ENCODE data around the gene DCP1A.

The DCP1A gene

DNA sequence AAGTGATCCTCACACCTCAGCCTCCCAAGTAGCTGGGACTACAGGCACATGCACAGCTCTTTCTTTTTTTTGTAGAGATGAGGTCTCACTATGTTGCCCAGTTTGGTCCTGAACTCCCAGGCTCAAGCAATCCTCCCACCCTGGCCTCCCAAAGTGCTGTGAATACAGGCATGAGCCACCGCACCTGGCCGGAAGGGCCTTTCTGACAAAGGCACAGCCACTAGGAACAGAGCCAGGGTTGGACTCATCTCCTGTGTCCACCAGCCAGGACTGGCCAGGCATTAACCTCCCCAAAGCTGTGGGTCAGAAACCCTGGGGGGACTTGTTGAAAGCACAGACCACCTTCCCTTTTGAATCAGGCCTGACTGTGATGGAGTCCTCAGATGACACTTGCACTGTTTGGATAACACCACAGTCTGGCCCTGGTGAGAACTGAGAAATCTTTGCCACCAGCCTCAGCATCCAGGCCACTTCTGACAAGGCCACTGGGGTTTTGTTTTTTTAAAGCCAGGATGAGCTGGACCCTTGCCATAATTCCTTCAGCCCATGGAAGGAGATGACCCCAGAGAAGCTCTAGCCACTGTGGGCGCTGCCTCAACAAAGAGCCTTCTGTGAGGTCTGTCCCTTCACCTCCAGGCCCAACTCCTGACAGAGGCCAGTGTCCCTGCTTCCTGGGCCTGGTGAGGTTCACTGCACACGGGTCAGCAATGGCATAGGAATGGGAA is 96.3 kb downstream of the DCP1A start:
- in situ Hi-C loops (cut with HindIII; ENCODE audit: low sequenced_read_pairs): no loop called here

DNA sequence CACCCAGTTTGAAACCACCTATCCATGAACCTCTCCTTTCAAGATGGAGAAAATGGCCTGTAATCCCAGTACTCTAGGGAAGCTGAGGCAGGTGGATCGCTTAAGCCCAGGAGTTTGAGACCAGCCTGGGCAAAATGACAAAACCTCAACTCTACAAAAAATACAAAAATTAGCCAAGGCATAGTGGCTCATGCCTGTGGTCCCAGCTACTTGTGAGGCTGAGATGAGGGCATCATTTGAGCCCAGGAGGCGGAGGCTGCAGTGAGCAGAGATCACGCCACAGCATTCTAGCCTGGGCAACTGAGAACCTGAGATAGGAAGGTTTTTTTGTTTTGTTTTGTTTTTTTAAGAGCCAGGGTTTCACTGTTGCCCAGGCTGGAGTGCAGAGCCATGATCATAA is 96.9 kb downstream of the DCP1A start:
- in situ Hi-C loops (cut with HindIII; ENCODE audit: low sequenced_read_pairs): no loop called here

GRCh38 chr3:53248161-53248560 is 99.2 kb downstream of the DCP1A start:
- in situ Hi-C loops (cut with HindIII; ENCODE audit: low sequenced_read_pairs): no loop called here

DNA sequence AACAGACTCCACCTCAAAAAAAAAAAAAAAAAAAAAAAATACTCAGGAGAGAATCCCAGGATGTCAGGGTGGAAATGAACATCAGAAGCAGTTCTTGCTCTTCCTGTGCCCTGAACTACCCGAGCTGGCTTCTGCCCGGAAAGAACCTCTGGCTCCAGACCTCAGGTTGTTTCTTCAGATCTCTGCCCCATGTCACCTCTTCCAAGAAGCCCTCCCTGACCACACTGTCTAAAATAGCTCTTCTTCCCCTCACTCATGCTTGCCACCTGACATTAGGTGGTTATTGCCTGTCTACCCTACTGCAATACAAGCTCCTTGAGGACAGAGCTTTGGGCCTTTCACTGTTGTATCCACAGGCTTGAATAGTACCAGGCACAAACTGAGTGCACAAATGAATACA is 99.7 kb downstream of the DCP1A start:
- in situ Hi-C loops (cut with HindIII; ENCODE audit: low sequenced_read_pairs): no loop called here

GRCh38 chr3:53244271-53244670 is 103.1 kb downstream of the DCP1A start:
- in situ Hi-C loops (cut with HindIII; ENCODE audit: low sequenced_read_pairs): loop anchor here (5.0 kb wide), 2 partner anchors 43 to 57 kb away; no protein-coding TSS in a partner anchor

- in situ Hi-C loops (cut with HindIII; ENCODE audit: low sequenced_read_pairs): loop anchor here (5.0 kb wide), 2 partner anchors 44 to 56 kb away; no protein-coding TSS in a partner anchor
These were observed 103.6 kb downstream of the DCP1A start for GRCh38 chr3:53243785-53244184.

DNA sequence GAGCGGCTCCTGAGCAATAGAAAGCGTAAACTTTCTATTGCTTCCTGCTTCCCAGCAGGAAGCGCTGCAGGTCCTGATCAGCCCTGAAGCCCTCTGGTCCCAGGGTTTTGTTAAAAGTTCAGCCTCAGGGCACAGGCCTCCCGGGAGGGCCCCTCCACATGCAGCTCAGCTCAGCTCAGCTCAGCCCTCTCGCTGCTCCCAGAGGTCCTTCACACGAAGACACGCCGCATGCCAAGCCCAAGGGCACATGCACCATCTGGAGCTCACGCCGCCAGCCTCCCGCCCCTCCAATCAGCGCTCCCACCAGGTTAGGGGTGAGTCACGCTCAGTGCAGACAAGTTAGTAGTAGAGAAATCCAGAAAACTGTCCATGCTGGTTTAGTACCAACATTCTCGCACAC is 104.2 kb downstream of the DCP1A start:
- in situ Hi-C loops (cut with HindIII; ENCODE audit: low sequenced_read_pairs): loop anchor here (5.0 kb wide), 2 partner anchors 44 to 56 kb away; no protein-coding TSS in a partner anchor

DNA sequence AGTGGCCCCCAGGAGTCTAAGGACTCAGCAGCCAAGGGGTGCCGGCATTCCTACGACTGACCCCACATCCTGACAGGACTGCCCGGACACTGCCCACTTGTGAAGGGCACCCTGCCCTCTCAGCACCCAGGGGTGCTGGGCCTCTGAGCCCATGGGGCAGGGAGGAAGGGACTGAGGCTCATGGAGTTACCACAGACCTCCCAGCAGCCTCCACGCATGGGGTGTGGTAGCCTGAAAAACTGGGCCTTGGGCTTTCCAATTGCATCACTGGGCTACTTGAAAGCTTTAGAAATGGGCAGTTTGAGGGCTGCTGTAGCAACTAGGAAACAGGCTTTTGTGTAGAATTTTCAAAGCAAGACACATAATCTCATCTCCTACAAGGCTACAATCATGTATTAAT is 104.7 kb downstream of the DCP1A start:
- in situ Hi-C loops (cut with HindIII; ENCODE audit: low sequenced_read_pairs): loop anchor here (5.0 kb wide), 2 partner anchors 45 to 55 kb away; no protein-coding TSS in a partner anchor

DNA sequence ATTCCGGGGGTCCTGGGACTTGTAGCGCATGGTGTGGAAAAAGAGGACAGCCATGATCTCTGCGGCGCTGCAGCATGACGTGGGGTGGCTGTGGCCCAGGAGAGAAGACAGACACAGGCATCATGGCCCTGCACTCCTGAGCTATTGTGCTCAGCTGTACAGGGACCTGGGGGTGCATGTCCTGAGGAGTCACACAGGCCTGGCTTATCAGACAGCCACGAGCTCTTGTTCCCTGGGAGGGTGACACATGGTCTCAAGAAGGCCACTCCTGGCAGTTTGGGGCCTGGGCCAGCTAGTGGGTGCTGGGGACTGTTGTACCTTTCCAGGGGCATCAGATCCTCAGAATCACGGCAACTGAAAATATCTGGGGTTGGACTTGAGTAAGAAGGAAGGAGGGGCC is 105.2 kb downstream of the DCP1A start:
- in situ Hi-C loops (cut with HindIII; ENCODE audit: low sequenced_read_pairs): loop anchor here (5.0 kb wide), 2 partner anchors 45 to 55 kb away; no protein-coding TSS in a partner anchor

- in situ Hi-C loops (cut with HindIII; ENCODE audit: low sequenced_read_pairs): loop anchor here (5.0 kb wide), 2 partner anchors 46 to 54 kb away; no protein-coding TSS in a partner anchor
These were observed 106.1 kb downstream of the DCP1A start for GRCh38 chr3:53240989-53241972.

- in situ Hi-C loops (cut with HindIII; ENCODE audit: low sequenced_read_pairs): loop anchor here (5.0 kb wide), 2 partner anchors 48 to 52 kb away; no protein-coding TSS in a partner anchor
These were observed 107.5 kb downstream of the DCP1A start for GRCh38 chr3:53239800-53240199.

GRCh38 chr3:53238886-53239285 is 108.5 kb downstream of the DCP1A start:
- in situ Hi-C loops (cut with HindIII; ENCODE audit: low sequenced_read_pairs): no loop called here

DNA sequence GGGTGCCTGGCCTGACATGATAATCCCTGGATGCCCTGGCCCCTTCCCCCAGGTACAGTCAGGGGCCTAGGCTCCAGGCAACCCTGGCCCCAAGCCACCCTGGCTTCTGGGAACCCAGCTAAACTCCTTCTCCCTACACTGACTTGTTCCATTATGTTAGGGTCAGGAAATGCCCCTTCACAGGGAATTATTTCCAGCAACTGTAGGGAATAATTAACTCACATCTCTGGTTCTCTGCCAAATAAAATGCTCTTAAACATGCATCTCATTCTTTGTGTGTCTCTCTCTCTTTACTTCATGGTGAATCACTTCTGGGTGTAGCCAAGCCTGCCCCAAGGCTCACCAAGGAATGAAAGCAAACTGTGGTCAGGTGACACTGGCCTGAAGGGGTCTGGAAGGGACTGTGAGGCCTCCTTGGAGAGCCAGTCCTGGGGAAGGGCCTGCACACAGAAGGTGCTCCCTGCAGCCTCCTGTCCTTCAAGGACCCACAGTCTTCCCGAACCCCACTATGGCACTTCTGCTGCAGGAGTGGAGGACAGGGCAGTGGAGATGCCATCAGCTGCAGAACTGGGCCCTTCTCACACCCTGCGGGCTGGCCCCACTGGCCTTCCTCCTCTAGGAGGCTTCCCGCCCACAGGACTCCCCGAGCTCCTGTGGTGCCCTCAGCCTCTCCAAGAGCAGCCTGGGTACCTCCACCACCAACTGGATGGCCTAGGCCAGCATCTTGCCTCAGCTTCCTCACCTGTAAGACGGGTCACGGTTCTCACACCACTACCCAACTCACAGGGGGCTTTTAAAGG is 109.1 kb downstream of the DCP1A start:
- in situ Hi-C loops (cut with HindIII; ENCODE audit: low sequenced_read_pairs): no loop called here

DNA sequence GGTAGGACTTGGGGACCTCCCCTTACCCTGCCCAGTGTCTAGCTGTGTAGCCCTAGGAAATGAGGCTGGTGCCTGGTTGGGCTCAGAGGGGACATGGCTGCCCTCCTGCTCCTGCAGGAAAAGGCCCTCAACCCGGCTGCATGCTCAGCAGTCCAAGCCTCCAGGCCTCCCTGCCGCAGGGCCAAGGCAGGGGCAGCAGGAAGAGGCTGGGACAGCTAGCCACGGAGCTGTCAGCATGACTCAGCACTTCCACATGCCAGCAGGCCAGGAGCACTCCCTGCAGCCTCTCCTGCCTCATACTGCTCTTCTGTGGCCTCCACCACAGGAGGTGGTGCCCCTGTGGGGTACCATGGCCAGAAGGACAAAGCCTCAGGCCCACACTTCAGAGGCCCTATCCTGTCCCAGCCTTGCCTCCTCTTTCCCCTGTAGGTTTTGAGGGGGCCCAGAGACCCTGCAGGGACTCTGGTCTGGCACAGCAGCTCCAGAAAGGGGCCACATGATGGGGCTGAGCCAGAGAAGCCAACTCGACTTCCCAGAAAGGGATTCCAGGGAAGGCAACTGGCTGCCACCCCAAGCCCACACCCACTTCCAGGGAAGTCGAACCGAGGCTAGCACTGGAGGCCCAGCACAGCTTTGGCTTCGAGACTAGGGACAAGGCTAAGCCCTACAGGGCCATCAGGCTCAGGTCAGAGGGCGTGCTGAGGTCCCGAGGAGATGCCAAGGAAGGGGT is 111.1 kb downstream of the DCP1A start:
- in situ Hi-C loops (cut with HindIII; ENCODE audit: low sequenced_read_pairs): no loop called here

DNA sequence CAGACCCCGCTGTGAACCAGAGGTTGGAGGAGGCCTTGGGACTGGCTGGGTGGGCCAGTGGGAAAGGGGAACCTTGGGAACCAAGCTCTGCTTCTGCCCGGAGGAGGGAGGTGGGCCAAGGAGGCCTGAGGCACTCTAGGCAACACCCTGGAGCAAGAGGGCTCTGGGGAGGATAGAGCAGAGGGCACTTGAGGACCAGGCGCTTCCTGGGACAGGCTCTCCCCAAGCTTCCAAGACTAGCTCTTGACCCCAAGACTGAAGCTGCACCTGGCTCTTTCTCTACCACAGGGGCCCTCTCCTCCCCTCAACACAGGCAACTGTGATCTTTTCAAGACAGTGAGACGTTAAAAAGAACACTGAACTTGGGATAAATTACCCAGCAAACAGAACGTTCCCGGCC is 111.8 kb downstream of the DCP1A start:
- in situ Hi-C loops (cut with HindIII; ENCODE audit: low sequenced_read_pairs): no loop called here

DNA sequence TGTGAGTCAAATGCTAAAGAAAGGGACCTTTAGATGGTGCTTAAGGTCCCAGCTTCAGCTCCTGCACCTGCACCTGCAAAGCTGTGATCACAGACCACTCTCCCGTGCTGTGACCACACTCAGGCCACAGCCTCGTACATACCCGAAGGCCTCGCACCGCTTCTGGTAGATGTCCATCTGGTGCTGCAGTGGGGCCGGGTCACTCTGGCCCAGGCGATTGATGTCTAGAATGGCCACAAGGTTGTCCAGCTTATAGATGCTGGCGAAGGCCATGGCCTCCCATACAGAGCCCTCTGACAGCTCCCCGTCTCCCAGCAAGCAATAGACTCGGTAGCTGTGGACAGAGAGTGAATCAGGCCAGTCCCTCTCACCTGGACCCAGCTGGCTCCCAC is 112.5 kb downstream of the DCP1A start:
- in situ Hi-C loops (cut with HindIII; ENCODE audit: low sequenced_read_pairs): no loop called here

- in situ Hi-C loops (cut with HindIII; ENCODE audit: low sequenced_read_pairs): no loop called here
These were observed 113.1 kb downstream of the DCP1A start for GRCh38 chr3:53234130-53234840.

All from endothelial cell of hepatic sinusoid (primary cell).